Measurements from ENCODE around the gene IQCM.

DNA sequence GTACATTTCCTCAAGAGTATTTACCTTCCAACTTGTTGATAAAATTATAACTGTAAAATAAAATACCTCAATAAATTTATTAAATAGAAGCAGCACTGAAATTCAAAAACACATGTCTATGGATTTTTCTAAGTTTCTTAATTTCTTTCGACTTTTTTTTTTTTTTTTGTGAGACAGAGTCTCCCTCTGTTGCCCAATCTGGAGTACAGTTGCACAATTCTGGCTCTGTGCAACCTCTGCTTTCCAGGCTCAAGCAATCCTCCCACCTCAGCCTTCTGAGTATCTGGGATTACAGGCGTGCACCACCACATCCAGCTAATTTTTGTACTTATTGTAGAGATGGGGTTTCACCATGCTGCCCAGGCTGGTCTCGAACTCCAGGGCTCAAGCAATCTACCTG, 79.8 kb downstream of the IQCM start:
- no peak for TF ChIP-seq YY1 (IDR thresholded peaks at IDR 0.05; ENCODE audit: insufficient read depth, insufficient read length)
- no peak for TF ChIP-seq ZNF274 (IDR thresholded peaks at IDR 0.05; ENCODE audit: low read depth, low read length)
- TF ChIP-seq SUZ12 (IDR thresholded peaks at IDR 0.05; ENCODE audit: extremely low read depth, insufficient read depth, insufficient read length), result no peak

Data from NT2/D1 (cell line).